NCI-H1105 treated with DMSO at 0.1 percent for 48 hours (cell line): Measurements from ENCODE around the gene C11orf91.
A peak's percentile ranks its signal among the peaks of the same experiment; 100 is the strongest.
"Not testable (repeated sequence)": the region's sequence is repeated elsewhere in the genome, so short reads cannot be mapped to it uniquely, and the experiment has no call there.

Experiments
- DNase-seq: peaks from one replicate; lab custom pipeline; 2025; lab: John Stamatoyannopoulos, UW

Gene C11orf91

GRCh38 chr11:33668951-33669596 lies 31.6 kb downstream of the C11orf91 start:
- DNase-seq, result no peak

DNA sequence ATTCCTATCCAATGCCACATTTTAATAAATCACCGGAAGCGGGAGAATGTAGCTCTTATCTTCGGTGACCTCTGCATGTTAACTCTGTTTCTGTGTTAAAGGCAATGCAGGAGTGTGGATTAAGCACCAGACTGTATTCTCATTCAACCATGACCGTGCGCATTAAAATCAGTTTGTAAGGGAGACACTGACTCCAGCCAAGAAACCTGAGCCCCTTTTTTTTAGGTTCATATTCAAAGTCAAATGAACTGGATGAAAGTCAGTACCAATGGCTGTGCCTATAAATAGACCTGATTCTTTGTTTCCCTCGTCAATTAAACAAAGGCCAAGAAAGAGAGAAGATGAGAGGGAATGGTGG lies 32.2 kb downstream of the C11orf91 start:
- DNase-seq, result peak; percentile 89

- DNase-seq, result no peak
Observed at GRCh38 chr11:33667819-33668467, 32.7 kb downstream of the C11orf91 start.

- no peak for DNase-seq
Observed at GRCh38 chr11:33665350-33666106, 35.1 kb downstream of the C11orf91 start.

GRCh38 chr11:33664827-33665226 lies 35.8 kb downstream of the C11orf91 start:
- no peak for DNase-seq

- no peak for DNase-seq
Observed at GRCh38 chr11:33664166-33664565, 36.5 kb downstream of the C11orf91 start.

GRCh38 chr11:33663121-33663520 lies 37.5 kb downstream of the C11orf91 start:
- DNase-seq, result no peak

DNA sequence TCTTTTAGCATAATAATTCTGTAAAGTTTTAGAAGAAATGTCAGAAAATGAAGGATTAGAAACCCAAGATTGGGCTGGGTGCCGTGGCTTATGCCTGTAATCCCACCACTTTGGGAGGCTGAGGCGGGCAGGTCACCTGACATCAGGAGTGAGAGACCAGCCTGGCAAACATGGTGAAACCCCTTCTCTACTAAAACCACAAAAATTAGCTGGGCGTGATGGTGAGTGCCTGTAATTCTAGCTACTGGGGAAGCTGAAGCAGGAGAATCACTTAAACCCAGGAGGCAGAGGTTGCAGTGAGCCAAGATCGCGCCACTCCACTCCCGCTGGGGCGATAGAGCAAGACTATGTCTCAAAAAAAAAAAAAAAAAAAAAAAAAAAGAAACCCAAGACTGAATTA lies 39.1 kb downstream of the C11orf91 start:
- DNase-seq, result not testable (repeated sequence)

DNA sequence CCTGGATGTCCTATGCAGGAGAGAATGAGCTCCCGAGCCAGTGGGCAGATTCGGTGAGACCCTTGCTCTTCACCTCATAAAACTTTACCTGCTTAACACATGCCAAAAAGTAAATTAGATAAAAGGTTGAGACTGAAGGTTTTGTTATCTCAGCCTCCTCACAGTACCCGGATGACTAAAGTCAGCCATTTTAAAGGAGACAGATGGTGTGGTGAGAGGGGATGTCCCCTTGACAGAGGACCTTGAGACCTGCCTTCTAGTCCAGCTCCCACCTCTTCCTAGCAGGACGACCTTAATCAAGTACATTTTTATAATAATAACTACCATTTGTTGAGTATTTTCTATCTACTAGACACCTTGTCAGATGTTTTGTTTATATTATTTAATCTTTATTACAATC lies 39.7 kb downstream of the C11orf91 start:
- DNase-seq, result no peak

- no peak for DNase-seq
Observed at GRCh38 chr11:33659370-33660139, 41.1 kb downstream of the C11orf91 start.

- no peak for DNase-seq
Observed at GRCh38 chr11:33658195-33658900, 42.3 kb downstream of the C11orf91 start.

DNA sequence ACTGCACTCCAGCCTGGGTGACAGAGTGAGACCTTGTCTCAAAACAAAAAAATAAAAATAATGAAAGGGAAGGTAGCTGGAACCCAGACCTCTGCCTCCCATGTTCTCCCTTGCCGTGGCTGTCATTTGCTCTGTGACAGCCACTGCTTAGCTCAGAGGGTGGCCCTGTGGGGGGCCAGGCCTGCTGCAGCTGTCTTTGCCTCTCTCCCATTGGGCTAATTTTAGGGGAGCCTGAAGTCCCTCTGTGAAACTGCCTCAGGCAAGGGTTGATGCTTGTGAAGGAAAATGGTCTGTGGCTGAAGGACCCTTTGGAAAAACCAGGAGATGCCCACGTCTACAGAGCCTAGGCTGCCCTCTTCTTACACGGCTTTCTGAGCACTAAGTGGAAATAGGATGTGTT lies 42.9 kb downstream of the C11orf91 start:
- DNase-seq, result no peak

GRCh38 chr11:33656768-33657167 lies 43.9 kb downstream of the C11orf91 start:
- DNase-seq, result no peak

DNA sequence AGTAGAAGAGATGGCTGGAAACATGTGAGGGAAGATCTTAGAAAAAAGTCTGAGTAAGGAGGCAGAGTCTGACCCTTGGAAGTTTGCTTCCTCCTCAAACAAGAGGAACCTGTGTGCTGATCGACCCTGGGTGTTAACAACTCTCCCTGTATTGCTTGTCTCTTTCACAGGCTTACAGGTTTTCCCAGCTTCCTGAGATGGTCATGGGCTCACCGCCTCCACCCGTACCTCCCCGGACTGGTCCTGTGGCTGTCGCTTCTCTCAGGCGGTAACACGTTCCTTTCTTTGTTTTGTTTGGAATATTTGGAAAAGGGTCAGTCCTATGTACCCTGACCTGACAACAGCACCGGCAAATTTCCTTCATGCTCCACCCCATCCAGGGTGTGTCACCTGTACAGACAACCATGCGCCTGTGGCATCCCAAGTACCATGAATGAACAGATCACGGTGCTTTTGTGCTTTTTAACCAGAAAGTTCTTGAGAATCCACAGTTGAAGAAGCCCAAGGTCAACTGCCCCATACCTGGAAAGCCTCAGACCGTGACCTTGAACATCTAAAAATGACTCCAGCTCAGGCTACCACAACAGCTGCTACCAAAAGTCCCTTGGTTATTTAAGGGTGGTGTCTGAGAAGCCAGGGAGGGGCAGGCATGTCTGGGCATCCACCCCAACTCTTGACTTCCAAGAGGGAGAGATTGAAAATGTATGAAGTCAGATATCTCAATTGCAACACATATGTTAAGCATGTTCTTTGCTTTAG lies 44.6 kb downstream of the C11orf91 start:
- DNase-seq, result no peak

- no peak for DNase-seq
Observed at GRCh38 chr11:33654594-33654993, 46.0 kb downstream of the C11orf91 start.

GRCh38 chr11:33652930-33653329 lies 47.7 kb downstream of the C11orf91 start:
- DNase-seq, result no peak

GRCh38 chr11:33652431-33652830 lies 48.2 kb downstream of the C11orf91 start:
- DNase-seq, result no peak

DNA sequence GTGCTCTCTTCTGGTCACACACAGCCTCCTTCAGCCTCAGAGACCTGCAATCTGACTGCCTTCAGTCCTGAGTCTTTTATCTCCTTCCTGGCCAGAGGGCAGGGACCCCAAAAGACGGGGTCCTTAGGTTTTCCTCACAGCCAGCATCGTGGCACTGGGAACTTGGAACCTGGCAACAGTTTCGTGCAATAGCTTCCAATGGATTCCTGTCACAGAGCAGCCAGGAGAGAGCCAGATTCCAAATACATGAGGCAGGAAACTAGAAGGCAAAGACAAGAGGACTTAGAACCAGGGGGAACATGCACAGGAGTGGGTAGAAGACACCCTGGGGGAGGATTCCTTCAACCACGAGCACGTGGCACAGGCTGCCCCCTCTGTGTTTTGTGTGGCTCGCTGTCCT lies 48.6 kb downstream of the C11orf91 start:
- no peak for DNase-seq

GRCh38 chr11:33651555-33651954 lies 49.1 kb downstream of the C11orf91 start:
- no peak for DNase-seq

DNA sequence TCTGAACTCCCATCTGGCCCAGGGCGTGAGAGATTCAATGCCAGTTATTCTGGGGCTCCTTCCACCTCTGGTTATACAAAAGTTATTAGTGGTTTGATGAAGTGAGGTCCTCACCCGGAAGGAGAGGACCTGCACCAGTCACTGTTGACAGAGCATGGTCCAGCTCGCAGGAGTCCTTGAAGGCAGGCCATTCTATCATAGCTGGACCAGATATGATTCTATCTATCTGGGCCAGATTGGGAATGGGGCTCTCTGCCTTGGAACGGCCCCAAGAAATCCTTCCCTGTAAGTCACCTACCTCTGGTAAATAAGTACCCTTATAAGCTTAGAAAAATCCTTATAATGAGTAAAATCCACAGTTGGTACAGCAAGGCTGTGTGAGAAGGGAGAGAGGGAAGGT lies 50.7 kb downstream of the C11orf91 start:
- no peak for DNase-seq
